Bronchial epithelial cell (primary cell): Measurements from ENCODE around the gene KRTAP3-2. TPM values are rescaled to one million over a fixed set of nuclear protein-coding genes. Genes with fewer than 3 reads are reported as not detected.

Experiments
- DNase-seq: peaks from one replicate; pipeline ENCODE4 v3.0.0-alpha.2; 2010; ENCODE audit warnings: low read depth
- FAIRE-seq: peaks from 2 replicates; lab custom pipeline; 2011; peaks lifted over from hg19 to GRCh38; lab: Jason Lieb, UNC
- H3K27me3 ChIP-seq: 2 replicates; pipeline ENCODE4 v1.5.1; 2011; ENCODE audit warnings: low read length; ENCODE audit not compliant: control insufficient read depth, insufficient read depth
- H3K36me3 ChIP-seq: 2 replicates; pipeline ENCODE4 v1.5.1; 2011; ENCODE audit warnings: low read length; ENCODE audit not compliant: control insufficient read depth, insufficient read depth
- H3K4me3 ChIP-seq: 2 replicates; pipeline ENCODE4 v1.5.1; 2011; ENCODE audit warnings: mild to moderate bottlenecking, low read depth, low read length, control low read depth
- total RNA-seq: library from RNA; depleted of rRNA; stranded (reverse); fragments of >200 nt; gene quantifications from 2 replicates; pipeline ENCODE4 v1.2.1, GENCODE V29; 2014
- TF ChIP-seq, protein P1 (sequence below): IDR thresholded peaks from 2 replicates; pipeline ENCODE4 v1.5.1; 2011; ENCODE audit warnings: mild to moderate bottlenecking, moderate library complexity, low read length, control low read depth, inconsistent platforms; ENCODE audit not compliant: insufficient read depth, severe bottlenecking

The KRTAP3-2 gene
- total RNA-seq, 1 donor from 2014 or later: not detected

GRCh38 chr17:41018541-41018940 is 18.8 kb upstream of the KRTAP3-2 start:
- TF ChIP-seq, protein P1, sequence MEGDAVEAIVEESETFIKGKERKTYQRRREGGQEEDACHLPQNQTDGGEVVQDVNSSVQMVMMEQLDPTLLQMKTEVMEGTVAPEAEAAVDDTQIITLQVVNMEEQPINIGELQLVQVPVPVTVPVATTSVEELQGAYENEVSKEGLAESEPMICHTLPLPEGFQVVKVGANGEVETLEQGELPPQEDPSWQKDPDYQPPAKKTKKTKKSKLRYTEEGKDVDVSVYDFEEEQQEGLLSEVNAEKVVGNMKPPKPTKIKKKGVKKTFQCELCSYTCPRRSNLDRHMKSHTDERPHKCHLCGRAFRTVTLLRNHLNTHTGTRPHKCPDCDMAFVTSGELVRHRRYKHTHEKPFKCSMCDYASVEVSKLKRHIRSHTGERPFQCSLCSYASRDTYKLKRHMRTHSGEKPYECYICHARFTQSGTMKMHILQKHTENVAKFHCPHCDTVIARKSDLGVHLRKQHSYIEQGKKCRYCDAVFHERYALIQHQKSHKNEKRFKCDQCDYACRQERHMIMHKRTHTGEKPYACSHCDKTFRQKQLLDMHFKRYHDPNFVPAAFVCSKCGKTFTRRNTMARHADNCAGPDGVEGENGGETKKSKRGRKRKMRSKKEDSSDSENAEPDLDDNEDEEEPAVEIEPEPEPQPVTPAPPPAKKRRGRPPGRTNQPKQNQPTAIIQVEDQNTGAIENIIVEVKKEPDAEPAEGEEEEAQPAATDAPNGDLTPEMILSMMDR: no peak
- H3K36me3 ChIP-seq: no peaks in the 10 kb centered on the region
- DNase-seq (no peak), FAIRE-seq (no peak)
- no peaks in the 10 kb centered on the region for H3K27me3 ChIP-seq
- H3K4me3 ChIP-seq: no peak overlapping the region

- H3K36me3 ChIP-seq: no peaks in the 10 kb centered on the region
- H3K4me3 ChIP-seq: no peak overlapping the region
- peak; percentile 73 for FAIRE-seq
- no peak for DNase-seq
- no peaks in the 10 kb centered on the region for H3K27me3 ChIP-seq
- TF ChIP-seq, protein P1: no peak
These were observed 17.0 kb upstream of the KRTAP3-2 start for GRCh38 chr17:41016578-41017215.

GRCh38 chr17:41015454-41015853 is 15.7 kb upstream of the KRTAP3-2 start:
- Histone ChIP-seq H3K27me3 (no peaks in the 10 kb centered on the region), H3K4me3 (no peak overlapping the region), H3K36me3 (no peaks in the 10 kb centered on the region)
- FAIRE-seq: no peak
- TF ChIP-seq, protein P1: no peak
- DNase-seq: no peak

GRCh38 chr17:41013606-41014005 is 13.9 kb upstream of the KRTAP3-2 start:
- no peak overlapping the region for H3K4me3 ChIP-seq
- DNase-seq: no peak
- no peak for FAIRE-seq
- H3K27me3 ChIP-seq: no peaks in the 10 kb centered on the region
- H3K36me3 ChIP-seq: no peaks in the 10 kb centered on the region
- TF ChIP-seq, protein P1: no peak

DNA sequence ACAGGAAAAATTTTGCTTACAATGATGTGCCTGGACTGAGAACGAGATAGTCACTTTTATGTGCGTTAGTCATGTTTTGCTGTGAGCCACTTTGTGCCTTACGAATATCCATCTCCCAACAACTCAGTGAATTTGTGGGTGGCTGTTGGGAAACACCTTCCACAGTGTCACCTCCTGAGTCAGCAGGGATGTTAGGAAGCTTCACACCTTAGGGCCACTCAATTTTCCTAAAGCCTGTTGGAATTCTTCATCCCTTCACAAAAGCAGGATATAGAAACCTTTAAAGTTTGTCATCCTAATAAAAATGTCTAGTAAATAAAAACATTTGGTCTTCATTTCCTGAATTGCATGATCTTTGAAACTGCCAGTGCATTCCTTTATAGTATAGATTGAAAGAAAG is 13.5 kb upstream of the KRTAP3-2 start:
- no peaks in the 10 kb centered on the region for H3K36me3 ChIP-seq
- DNase-seq (peak; percentile 33), FAIRE-seq (no peak)
- no peaks in the 10 kb centered on the region for H3K27me3 ChIP-seq
- no peak overlapping the region for H3K4me3 ChIP-seq
- TF ChIP-seq, protein P1: no peak
